Ecto neural progenitor cell (in vitro differentiated cells): Measurements from ENCODE around the gene DDIT3.

Experiments used
- DNase-seq: peaks from one replicate; pipeline ENCODE4 v3.0.0-alpha.2; 2018; ENCODE audit warnings: low spot score

The DDIT3 gene

GRCh38 chr12:57467915-57468314, 52.4 kb downstream of the DDIT3 start:
- no peak for DNase-seq

DNA sequence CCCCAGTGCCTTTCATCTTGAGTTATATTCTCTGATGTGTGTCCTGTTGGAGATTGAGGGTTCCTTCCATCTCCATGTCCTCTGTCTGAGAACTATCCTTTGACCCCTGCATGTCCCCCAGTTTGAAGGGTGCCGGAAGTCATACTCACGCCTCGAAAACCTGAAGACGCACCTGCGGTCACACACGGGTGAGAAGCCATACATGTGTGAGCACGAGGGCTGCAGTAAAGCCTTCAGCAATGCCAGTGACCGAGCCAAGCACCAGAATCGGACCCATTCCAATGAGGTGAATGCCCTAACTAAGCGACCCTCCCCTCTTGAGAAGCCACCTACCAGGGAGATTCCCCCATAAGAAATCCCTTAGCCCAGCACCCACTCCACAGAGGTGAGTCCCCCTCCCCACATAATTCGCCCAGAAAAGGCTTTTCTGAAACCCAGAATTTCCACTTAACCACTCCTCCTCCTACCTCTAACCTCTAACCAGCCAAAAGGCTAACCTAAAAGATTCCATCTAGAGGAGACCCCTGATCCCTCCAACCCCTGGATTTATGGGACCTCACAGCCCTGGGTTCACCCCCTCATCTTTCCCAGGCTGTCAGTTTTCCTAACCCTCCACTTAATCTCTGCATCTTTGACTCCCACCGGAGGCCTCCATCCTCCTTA, 53.0 kb downstream of the DDIT3 start:
- DNase-seq, result no peak
